GM18526 (cell line): Measurements from ENCODE around the gene HRK.

Experiments
- POLR2A ChIP-seq: IDR thresholded peaks from 3 replicates; pipeline ENCODE4 v1.6.1; 2011; ENCODE audit not compliant: insufficient read length; ENCODE audit errors: extremely low read depth

The HRK gene

GRCh38 chr12:116881325-116881876, at the start of gene HRK:
Gene HRK (minus strand): TSS chr12:116881441. CDS start chr12:116881307, 134 bp downstream.
- no peak for TF ChIP-seq POLR2A

DNA sequence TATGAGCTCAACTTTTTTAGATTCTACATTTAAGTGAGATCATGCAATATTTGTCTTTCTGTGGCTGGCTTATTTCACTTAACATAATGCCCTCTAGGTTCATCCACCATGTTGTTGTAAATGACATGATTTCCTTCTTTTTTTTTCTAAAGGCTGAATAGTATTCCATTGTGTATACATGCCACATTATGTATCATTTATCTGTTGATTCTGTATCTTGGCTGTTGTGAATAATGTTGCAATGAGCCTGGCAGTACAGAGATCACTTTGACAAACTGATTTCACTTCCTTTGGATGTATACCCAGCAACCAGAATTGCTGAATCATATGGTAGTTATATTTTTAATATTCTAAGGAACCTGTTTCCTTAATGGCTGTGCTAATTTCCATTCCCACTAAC, 48.6 kb upstream of the HRK start:
- no peak for TF ChIP-seq POLR2A

DNA sequence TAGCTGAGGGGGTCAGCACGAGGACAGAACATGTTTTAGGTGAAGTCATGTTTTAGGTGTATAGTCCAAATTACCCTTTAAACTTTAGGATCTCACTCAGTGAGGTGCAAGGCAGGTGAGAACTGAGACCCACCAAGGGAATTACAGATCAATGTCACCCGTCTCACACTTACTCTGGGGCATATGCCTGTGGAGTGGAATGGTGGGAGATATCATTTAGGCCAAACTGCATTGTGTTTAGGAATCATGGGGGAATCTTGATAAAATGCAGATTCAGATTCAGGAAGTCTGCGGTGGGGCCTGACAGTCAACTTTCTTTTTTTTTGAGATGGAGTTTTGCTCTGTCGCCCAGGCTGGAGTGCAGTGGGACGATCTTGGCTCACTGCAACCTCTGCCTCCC, 47.3 kb upstream of the HRK start:
- no peak for TF ChIP-seq POLR2A

DNA sequence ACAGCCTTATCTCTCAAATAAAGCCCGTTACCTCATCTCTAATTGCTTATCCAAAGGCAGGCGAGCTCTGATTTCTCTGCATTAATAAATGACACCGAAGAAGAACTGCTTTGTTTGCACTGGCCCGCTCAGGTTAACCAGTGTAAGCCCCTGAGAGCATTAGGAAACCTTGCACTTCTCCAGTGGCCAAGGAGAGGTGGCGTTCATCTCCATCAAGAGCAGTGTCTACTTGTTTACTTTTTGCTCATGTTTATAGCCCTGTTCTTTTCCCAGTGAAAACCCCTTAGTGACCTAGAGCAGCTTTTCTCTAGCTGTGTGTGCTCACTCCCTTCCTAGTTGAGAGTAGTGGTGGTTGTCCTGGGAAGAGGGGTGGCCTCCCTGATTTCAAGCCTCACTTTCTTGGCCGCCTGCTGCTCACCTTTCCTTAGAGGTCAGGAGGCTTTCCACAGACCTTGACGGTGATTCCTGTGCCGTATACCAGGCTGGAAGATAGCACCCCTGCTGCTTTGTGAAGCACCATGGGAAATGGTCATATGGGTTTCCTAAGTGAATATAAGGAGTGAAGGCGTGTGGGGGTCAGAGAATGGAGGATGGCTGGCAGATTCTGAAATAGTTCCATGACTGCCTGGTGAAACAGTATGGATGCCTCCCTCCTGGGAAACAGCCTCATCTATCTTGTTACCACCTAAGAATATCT, 46.2 kb upstream of the HRK start:
- TF ChIP-seq POLR2A = no peak

GRCh38 chr12:116926283-116927243, 45.3 kb upstream of the HRK start:
- TF ChIP-seq POLR2A = no peak

- TF ChIP-seq POLR2A = no peak
Observed at GRCh38 chr12:116924558-116925453, 43.6 kb upstream of the HRK start.

DNA sequence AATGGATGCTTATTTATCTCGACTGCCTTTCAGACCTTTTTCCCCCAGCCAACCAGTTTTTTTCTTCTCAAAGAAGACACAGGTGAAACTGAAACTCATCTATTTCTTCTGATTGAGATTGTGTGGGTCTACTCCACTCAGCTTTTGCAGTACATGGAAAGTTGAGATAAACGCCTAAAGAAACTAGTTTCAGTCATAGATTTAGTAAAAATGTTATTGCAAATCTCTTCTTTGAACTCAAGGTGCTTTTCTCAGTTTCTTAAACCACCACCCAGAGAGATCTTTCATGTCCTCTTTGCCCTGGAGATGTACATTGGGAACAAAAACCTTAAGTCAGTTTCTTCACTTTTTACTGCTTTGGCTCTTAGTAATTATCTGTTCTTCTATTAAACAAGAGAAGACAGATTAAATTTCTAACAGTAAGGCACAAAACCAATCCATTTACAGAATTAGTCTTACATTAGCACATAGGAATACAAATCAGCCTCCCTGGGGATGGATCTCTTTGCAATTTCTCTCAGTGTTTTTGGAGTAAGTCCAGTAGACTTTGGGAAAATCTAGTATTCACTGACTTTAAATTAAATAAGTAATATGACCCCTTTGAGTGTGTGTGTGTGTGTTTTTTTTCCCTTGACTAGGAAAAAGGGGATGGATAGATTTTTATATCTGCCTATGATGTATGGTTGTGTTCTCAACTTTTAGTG, 41.1 kb upstream of the HRK start:
- no peak for TF ChIP-seq POLR2A

DNA sequence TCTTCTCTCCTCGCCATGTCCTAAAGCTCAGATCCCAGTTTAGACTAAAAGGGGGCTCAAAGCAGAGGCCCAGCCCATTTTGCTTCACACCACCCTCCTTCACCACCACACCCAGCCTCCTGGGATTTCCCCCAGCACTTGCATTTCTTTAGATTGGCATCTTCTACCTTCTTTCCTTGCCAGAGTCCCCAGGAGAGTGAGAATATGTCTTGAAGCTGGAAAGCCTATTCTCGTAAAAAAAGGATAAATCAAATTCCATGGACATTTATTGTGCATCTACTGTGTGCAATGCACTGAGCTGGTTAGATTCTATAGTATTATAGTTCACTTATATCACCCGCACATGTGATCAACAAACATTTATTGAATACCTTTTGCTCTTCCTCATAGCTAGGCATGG, 39.7 kb upstream of the HRK start:
- no peak for TF ChIP-seq POLR2A

GRCh38 chr12:116919706-116920485, 38.7 kb upstream of the HRK start:
- no peak for TF ChIP-seq POLR2A

GRCh38 chr12:116919247-116919661, 38.0 kb upstream of the HRK start:
- no peak for TF ChIP-seq POLR2A

DNA sequence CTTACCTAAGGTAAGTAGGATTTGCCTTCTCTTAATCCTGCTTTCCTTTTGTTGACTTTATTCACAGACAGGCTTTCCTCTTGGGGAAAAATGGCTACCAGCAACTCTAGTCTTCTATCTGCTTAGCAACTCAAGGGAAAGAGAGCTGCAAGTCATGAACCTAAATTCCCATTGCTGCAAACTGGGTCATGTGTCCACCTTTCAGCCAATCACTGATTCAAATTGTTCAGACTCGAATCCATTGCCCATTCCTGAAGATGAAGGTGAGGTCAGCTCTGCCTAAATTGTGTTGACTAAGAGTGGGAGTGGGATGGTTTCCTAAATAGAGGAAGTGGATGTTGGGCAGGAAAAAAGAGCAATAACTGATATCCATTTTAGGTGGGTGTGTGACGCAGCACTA, 37.2 kb upstream of the HRK start:
- TF ChIP-seq POLR2A = no peak

DNA sequence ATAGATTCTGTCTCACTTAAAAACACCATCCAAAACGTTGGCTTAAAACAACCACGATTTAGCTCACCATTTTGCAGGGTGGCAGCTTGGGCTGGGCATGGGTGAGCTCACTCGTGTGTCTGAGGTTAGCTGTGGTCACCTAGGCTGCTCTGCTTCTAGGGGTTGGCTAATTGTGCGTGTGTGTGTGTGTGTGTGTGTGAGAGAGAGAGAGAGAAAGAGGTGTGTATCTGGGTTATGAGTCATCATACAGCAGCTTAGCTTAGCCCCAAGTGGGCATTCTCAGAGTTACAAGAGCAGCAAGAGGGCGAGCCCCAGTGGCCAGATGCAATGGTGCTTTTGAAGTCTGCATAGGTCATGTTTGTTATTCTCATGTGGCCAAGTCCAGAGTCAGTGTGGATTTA, 35.5 kb upstream of the HRK start:
- TF ChIP-seq POLR2A = no peak

GRCh38 chr12:116916122-116916521, 34.9 kb upstream of the HRK start:
- TF ChIP-seq POLR2A = no peak

DNA sequence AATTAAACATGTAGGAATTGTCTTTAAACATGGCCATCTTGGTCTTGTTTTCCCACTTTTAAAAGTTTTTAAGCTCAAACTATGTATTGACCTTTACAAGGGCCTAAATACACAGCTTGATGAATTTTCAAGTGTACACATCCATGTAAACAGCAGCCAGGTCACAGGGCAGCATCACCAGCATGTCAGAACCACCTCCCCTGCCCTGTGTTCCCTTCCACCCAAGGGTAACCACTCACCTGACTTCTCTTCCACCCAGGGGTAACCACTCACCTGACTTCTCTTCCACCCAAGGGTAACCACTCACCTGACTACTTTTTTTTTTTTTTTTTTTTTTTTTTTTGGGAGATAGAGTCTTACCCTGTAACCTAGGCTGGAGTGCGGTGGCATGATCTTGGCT, 34.1 kb upstream of the HRK start:
- no peak for TF ChIP-seq POLR2A
